ENCODE results near the gene MACC1.
A peak's percentile ranks its signal among the peaks of the same experiment; 100 is the strongest.
"Not testable (repeated sequence)": the region's sequence is repeated elsewhere in the genome, so short reads cannot be mapped to it uniquely, and the experiment has no call there.

MACC1 gene

GRCh38 chr7:20128001-20128400 is 89.2 kb downstream of the MACC1 start:
- DNase-seq (ENCODE audit: low read depth): no peak

- DNase-seq (ENCODE audit: low read depth): not testable (repeated sequence)
Measured at GRCh38 chr7:20126060-20126459, 91.1 kb downstream of the MACC1 start.

DNA sequence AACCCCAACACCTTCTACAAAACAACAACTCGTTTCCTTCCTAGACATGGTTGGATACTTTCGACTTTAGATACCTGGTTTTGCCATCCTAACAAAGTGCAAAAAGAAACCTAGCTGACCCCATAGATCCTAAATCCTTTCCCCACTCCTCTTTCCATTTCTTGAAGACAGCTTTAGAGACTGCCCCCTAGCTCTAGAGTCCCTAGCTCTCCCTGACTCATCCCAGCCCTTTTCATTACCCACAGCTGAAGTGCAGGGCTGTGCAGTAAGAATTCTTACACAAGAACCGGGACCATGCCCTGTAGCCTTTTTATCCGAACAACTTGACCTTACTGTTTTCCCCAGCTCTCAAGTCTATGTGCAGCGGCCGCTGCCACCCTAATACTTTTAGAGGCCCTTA is 93.1 kb downstream of the MACC1 start:
- DNase-seq (ENCODE audit: low read depth): not testable (repeated sequence)

DNA sequence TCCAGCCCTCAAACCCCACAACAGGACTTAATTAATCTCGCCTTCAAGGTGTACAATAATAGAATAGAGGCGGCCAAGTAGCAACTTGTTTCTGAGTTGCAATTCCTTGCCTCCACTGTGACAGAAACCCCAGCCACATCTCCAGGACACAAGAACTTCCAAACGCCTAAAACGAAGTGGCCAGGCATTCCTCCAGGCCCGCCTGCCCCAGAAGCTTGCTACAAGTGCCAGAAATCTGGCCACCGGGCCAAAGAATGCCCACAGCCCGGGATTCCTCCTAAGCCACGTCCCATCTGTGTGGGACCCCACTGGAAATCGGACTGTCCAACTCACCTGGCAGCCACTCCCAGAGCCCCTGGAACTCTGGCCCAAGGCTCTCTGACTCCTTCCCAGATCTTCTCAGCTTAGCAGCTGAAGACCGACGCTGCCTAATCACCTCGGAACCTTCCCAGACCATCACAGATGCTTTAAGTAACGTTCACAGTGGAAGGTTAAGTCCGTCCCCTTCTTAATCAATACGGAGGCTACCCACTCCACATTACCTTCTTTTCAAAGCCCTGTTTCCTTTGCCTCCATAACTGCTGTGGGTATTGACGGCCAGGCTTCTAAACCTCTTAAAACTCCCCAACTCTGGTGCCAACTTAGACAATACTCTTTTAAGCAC is 94.4 kb downstream of the MACC1 start:
- DNase-seq (ENCODE audit: low read depth): not testable (repeated sequence)

GRCh38 chr7:20122073-20122472 is 95.1 kb downstream of the MACC1 start:
- DNase-seq (ENCODE audit: low read depth): no peak

DNA sequence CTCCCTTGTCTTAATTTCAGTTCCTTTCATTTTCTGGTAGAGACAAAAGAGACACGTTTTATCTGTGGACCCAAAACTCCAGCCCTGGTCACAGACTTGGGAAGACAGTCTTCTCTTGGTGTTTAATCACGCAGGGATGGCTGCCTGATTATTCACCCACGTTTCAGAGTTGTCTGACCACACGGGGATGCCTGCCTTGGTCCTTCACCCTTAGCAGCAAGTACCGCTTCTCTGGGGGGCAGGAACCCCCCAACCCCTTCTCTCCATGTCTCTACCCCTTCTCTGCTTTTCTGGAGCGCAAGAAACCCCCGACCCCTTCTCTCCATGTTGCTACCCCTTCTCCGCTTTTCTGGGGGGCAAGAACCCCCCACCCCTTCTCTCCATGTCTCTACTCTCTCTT is 95.8 kb downstream of the MACC1 start:
- DNase-seq (ENCODE audit: low read depth): no peak

GRCh38 chr7:20120611-20121168 is 96.5 kb downstream of the MACC1 start:
- not testable (repeated sequence) for DNase-seq (ENCODE audit: low read depth)

- no peak for DNase-seq (ENCODE audit: low read depth)
Measured at GRCh38 chr7:20116869-20117268, 100.3 kb downstream of the MACC1 start.

- peak; percentile 14 for DNase-seq (ENCODE audit: low read depth)
Measured at GRCh38 chr7:20114468-20114867, 102.7 kb downstream of the MACC1 start.

GRCh38 chr7:20113427-20114027 is 103.7 kb downstream of the MACC1 start:
- DNase-seq (ENCODE audit: low read depth): no peak

DNA sequence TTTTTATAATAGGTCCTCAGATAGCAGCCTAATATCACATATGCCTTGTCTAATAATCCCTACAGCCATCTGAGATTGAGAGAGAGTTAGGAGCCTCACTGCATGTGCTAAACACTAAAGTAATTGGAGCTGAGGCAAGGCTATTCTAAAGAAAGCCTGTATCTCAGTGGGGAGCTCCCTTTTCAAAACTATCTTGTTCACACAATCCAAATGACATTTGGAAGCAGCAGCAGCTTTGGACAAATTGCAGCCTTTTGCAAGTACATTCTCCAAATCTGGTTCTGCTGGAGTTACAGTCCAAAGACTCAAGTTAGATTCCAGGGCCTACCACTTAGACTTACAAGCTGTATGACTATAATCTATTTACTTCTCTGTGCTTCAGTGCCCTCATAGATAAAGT is 104.5 kb downstream of the MACC1 start:
- DNase-seq (ENCODE audit: low read depth): no peak

- no peak for DNase-seq (ENCODE audit: low read depth)
Measured at GRCh38 chr7:20111821-20112542, 105.2 kb downstream of the MACC1 start.

DNA sequence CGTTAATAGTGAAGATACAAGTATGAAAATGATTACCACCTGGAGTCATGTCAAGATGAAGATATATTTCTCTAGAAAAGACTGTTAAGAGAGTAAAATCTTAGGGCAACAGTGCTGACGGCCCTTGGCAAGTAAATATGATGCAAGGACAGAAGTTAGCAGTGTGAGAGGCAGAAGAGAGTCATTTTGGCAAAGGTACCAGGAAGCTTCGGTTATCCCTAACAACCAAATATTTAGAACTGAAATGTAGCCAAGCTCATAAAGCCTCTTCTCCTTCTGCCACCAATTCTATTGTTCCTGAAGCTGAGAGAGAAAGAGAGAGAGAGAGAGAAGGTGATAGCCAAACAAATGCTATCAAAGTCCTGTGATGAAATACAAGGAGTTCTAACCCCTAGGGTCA is 109.6 kb downstream of the MACC1 start:
- peak; percentile 42 for DNase-seq (ENCODE audit: low read depth)

GRCh38 chr7:20104696-20105095 is 112.5 kb downstream of the MACC1 start:
- DNase-seq (ENCODE audit: low read depth): no peak

DNA sequence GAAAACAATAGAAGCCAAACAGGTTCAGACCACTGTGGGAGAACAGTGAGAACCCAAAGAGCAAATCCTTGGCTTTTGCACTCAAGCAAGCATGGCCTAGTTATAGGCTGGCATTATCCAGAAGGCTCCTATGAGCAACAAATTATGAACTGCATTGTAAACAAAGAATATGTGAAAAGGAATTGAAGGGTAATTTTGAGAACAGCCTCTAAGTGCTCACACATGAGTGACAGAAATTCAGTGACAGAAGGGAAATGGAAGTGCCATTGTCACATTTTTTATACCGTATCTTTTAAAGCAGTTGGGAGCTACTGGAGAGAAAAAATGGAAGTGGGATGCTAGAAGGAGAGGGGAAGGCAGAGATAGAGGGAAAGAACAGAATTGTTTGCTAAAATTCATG is 114.2 kb downstream of the MACC1 start:
- DNase-seq (ENCODE audit: low read depth): no peak

- DNase-seq (ENCODE audit: low read depth): no peak
Measured at GRCh38 chr7:20095862-20096261, 121.3 kb downstream of the MACC1 start.

GRCh38 chr7:20095436-20095835 is 121.7 kb downstream of the MACC1 start:
- DNase-seq (ENCODE audit: low read depth): no peak

GRCh38 chr7:20089431-20089830 is 127.8 kb downstream of the MACC1 start:
- DNase-seq (ENCODE audit: low read depth): no peak

- DNase-seq (ENCODE audit: low read depth): no peak
Measured at GRCh38 chr7:20085086-20085485, 132.1 kb downstream of the MACC1 start.
